ENCODE results near the gene PPP6R2. TPM values are rescaled to one million over a fixed set of nuclear protein-coding genes. Genes with fewer than 3 reads are reported as not detected.
A peak's percentile ranks its signal among the peaks of the same experiment; 100 is the strongest.

The PPP6R2 gene
- polyA plus RNA-seq, 3 donors, result 9.1 to 74.5 (median 10.3) TPM

DNA sequence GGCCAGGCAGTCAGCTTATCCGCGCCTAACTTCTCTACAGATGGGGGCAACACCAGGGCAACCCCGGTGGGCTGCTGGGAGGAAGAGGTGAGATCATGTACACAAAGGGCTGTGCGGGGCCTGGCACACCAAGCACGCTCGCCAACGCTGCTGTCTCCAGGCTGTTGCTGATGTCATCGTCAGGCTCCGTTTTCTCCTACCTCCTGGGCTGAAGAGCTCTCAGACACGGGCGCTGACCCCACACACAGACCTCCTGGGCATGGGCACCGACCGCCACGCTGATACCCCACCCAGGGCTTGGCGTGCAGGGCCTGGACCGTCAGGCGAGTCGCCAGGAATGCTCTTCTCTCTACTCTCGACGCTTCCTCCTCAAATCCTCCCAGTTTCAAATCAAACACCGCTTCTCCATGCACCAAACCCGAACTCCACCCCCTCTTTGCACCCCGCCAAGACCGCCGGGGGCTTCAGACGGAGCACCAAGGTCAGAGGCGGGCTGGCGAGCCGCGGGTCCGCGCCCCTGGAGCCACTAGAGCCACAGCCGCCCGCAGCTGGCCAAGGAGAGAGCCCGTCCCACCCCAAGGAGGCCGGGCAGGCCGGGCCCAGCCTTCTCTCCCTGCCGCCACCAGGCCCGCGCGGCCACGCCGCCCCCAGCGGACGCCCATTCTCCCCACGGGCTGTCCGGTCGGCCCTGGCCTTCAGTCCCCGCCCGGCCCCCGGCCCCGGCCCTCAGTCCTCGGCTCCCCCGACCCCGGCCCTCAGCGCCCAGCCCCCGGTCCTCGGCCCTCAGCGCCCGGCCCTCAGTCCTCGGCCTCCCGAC, 130.9 kb downstream of the PPP6R2 start:
- H3K27me3 ChIP-seq (ENCODE audit: control insufficient read depth in 2 of 2, insufficient read depth in 2 of 2, low read length in 2 of 2), result peaks cover 0 to 10% of the 10 kb centered on the region in 2 donors
- H3K27ac ChIP-seq (ENCODE audit: low read depth in 1 of 2, low read length in 2 of 2), result peak overlapping the region in 1 of 2 donors; percentile 26
- Mint-ChIP-seq H3K4me3 (peak overlapping the region; percentile 90 to 97), H3K36me3 (peaks cover 2 to 8% of the 10 kb centered on the region in 2 donors), H3K9me3 (no peaks in the 10 kb centered on the region), H3K27me3 (ENCODE audit: low read depth in 3 of 3) (peaks cover 11 to 32% (median 21%) of the 10 kb centered on the region in 3 donors), H3K4me1 (peaks cover 54% of the 10 kb centered on the region), H3K27ac (peak overlapping the region in 6 of 7 donors; percentile 11 to 88 (median 72))
- peak overlapping the region; percentile 45 to 85 (median 49) for H3K4me3 ChIP-seq (replicated peaks in 1 of 3; ENCODE audit: low read depth in 2 of 3, low read length in 3 of 3)
- peaks cover 45 to 57% of the 10 kb centered on the region in 2 donors for H3K4me1 ChIP-seq (ENCODE audit: control insufficient read depth in 1 of 2, insufficient read depth in 2 of 2, low read length in 2 of 2)
- peaks cover 53% of the 10 kb centered on the region for H4K20me1 ChIP-seq (ENCODE audit: insufficient read depth, low read length)
- no peaks in the 10 kb centered on the region for H3K36me3 ChIP-seq (replicated peaks in 1 of 2; ENCODE audit: control insufficient read depth in 1 of 2, insufficient read depth in 2 of 2, low read length in 2 of 2)
- DNase-seq, result no peak
- peaks cover 52% of the 10 kb centered on the region for H3K79me2 ChIP-seq (ENCODE audit: insufficient read depth, low read length)
- H3K9me3 ChIP-seq (replicated peaks in 1 of 2; ENCODE audit: control insufficient read depth in 1 of 2, insufficient read depth in 1 of 2, low read length in 2 of 2), result no peaks in the 10 kb centered on the region
- H2AFZ ChIP-seq (ENCODE audit: insufficient read depth, low read depth, low read length, poor library complexity, severe bottlenecking), result peak overlapping the region; percentile 61
- 12% methylated on average over 49 of the region's 62 CpGs for WGBS (ENCODE audit: insufficient coverage)
- no peak for TF ChIP-seq CTCF (IDR thresholded peaks at IDR 0.05)
- peak overlapping the region; percentile 98 for H3K4me2 ChIP-seq (replicated peaks; ENCODE audit: extremely low read depth, low read length, poor library complexity, severe bottlenecking)
- intact Hi-C loops (cut with micrococcal nuclease), result loop anchor here in 1 of 2 donors (5.0 kb wide), 1 partner anchor 148 kb away; no protein-coding TSS in a partner anchor
- H3K9ac ChIP-seq (ENCODE audit: insufficient read depth, low read length, poor library complexity, severe bottlenecking), result peak overlapping the region; percentile 76

DNA sequence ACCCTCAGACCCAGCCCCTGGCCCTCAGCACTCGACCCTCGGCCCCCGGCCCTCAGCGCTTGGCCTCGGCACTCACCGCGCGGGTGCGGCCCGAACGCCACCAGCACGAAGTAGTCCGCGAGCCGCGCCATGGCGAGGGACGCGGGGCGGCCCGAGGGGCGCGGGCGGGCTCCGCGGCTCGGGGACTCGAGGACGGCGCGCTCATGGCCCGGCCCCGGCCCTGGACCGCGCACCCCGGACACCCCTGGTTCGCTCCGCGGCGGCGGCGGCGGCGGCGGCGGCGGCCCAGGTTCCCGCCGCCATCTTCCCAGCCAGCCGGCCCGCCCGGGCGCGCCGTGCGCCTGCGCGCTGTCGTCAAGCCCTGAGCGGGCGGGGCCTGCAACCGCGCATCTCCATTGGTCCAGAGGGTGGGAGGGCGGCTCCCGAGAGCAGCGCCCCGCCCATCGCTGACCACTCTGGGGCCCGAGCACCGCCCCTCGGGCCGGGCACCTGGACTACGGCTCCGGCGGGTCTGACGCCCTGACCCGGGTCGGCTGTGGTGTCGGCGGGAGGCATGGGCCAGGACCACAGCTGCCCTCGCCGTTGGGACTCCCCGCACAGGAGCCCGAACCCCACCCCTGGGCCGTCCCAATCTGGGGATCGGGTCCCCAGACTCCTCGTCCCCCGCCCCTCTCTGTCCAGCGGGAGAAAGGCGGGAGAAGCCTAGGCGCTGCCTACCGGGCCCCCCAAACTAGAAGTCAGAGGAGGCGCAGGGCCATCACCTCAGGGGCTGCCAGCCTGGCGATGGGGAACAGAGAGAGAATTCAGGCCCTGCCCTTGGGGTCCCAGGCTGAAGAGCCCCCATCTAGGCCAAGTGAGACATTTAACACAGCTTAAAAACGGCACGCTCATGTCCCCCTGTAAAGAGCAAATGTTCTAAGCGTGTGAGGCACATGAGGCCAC, 131.9 kb downstream of the PPP6R2 start, which contains the start of gene SBF1:
Gene SBF1, minus strand, starts transcription at position 326 of the 942 bp plus-strand sequence. Its CDS starts 195 bp downstream, at position 131.
- peak within 1 kb of the TSS; percentile 98 for H2AFZ ChIP-seq (ENCODE audit: insufficient read depth, low read depth, low read length, poor library complexity, severe bottlenecking)
- no peaks in the 10 kb centered on the region for H3K36me3 ChIP-seq (replicated peaks in 1 of 2; ENCODE audit: control insufficient read depth in 1 of 2, insufficient read depth in 2 of 2, low read length in 2 of 2)
- H3K27ac ChIP-seq (ENCODE audit: low read depth in 1 of 2, low read length in 2 of 2), result peak within 1 kb of the TSS in 1 of 2 donors; percentile 71
- H3K36me3 Mint-ChIP-seq, result peaks cover 2 to 8% of the 10 kb centered on the region in 2 donors
- H3K27me3 ChIP-seq (ENCODE audit: control insufficient read depth in 2 of 2, insufficient read depth in 2 of 2, low read length in 2 of 2), result peaks cover 0 to 16% of the 10 kb centered on the region in 2 donors
- H3K27ac Mint-ChIP-seq, result peak within 1 kb of the TSS in 6 of 7 donors; percentile 52 to 88 (median 72)
- H3K9me3 Mint-ChIP-seq, result peaks cover 0 to 2% (median 0%) of the 10 kb centered on the region in 7 donors
- peak within 1 kb of the TSS; percentile 45 to 85 (median 49) for H3K4me3 ChIP-seq (replicated peaks in 1 of 3; ENCODE audit: low read depth in 2 of 3, low read length in 3 of 3)
- H3K4me1 Mint-ChIP-seq, result peaks cover 46% of the 10 kb centered on the region
- intact Hi-C loops (cut with micrococcal nuclease), result loop anchor here in 1 of 2 donors (5.0 kb wide), 1 partner anchor 147 kb away; no protein-coding TSS in a partner anchor
- WGBS (ENCODE audit: insufficient coverage), result under 1% methylated on average over 96 of the region's 97 CpGs
- peak within 1 kb of the TSS; percentile 76 for H3K9ac ChIP-seq (ENCODE audit: insufficient read depth, low read length, poor library complexity, severe bottlenecking)
- DNase-seq, result peak; percentile 86 to 91 (median 90)
- peaks cover 44% of the 10 kb centered on the region for H3K79me2 ChIP-seq (ENCODE audit: insufficient read depth, low read length)
- H4K20me1 ChIP-seq (ENCODE audit: insufficient read depth, low read length), result peaks cover 44% of the 10 kb centered on the region
- peaks cover 20 to 41% (median 30%) of the 10 kb centered on the region in 3 donors for H3K27me3 Mint-ChIP-seq (ENCODE audit: low read depth in 3 of 3)
- peak within 1 kb of the TSS; percentile 90 to 97 for H3K4me3 Mint-ChIP-seq
- peak within 1 kb of the TSS; percentile 98 for H3K4me2 ChIP-seq (replicated peaks; ENCODE audit: extremely low read depth, low read length, poor library complexity, severe bottlenecking)
- H3K4me1 ChIP-seq (ENCODE audit: control insufficient read depth in 1 of 2, insufficient read depth in 2 of 2, low read length in 2 of 2), result peaks cover 40 to 51% of the 10 kb centered on the region in 2 donors
- no peaks in the 10 kb centered on the region for H3K9me3 ChIP-seq (replicated peaks in 1 of 2; ENCODE audit: control insufficient read depth in 1 of 2, insufficient read depth in 1 of 2, low read length in 2 of 2)
- TF ChIP-seq CTCF (IDR thresholded peaks at IDR 0.05), result no peak
